HG03460 (cell line): ENCODE data around the gene TMEM218.
"Not testable (repeated sequence)": the region's sequence is repeated elsewhere in the genome, so short reads cannot be mapped to it uniquely, and the experiment has no call there.

Experiments
- ATAC-seq: cut with Tn5 transposase; IDR thresholded peaks from one replicate; pipeline ENCODE4 v1.9.1; 2021; ENCODE audit not compliant: unreplicated experiment

Gene TMEM218

GRCh38 chr11:125090816-125091215 lies 20.6 kb downstream of the TMEM218 start:
- ATAC-seq, result no peak

- ATAC-seq, result not testable (repeated sequence)
Measured at GRCh38 chr11:125090151-125090550, 21.3 kb downstream of the TMEM218 start.

- ATAC-seq, result not testable (repeated sequence)
Measured at GRCh38 chr11:125089481-125089880, 21.9 kb downstream of the TMEM218 start.

GRCh38 chr11:125088576-125089455 lies 22.6 kb downstream of the TMEM218 start:
- no peak for ATAC-seq

GRCh38 chr11:125088123-125088522 lies 23.3 kb downstream of the TMEM218 start:
- no peak for ATAC-seq

GRCh38 chr11:125086633-125087296 lies 24.7 kb downstream of the TMEM218 start:
- no peak for ATAC-seq

- ATAC-seq, result no peak
Measured at GRCh38 chr11:125085301-125086081, 25.9 kb downstream of the TMEM218 start.

GRCh38 chr11:125084761-125085231 lies 26.6 kb downstream of the TMEM218 start:
- no peak for ATAC-seq

- no peak for ATAC-seq
Measured at GRCh38 chr11:125084057-125084416, 27.4 kb downstream of the TMEM218 start.

- no peak for ATAC-seq
Measured at GRCh38 chr11:125083312-125084056, 27.9 kb downstream of the TMEM218 start.

- ATAC-seq, result no peak
Measured at GRCh38 chr11:125082611-125083311, 28.7 kb downstream of the TMEM218 start.

GRCh38 chr11:125082040-125082439 lies 29.4 kb downstream of the TMEM218 start:
- ATAC-seq, result no peak

- ATAC-seq, result no peak
Measured at GRCh38 chr11:125081098-125081798, 30.2 kb downstream of the TMEM218 start.

GRCh38 chr11:125080531-125080911 lies 30.9 kb downstream of the TMEM218 start:
- ATAC-seq, result no peak

- ATAC-seq, result no peak
Measured at GRCh38 chr11:125079878-125080530, 31.4 kb downstream of the TMEM218 start.

GRCh38 chr11:125079151-125079877 lies 32.1 kb downstream of the TMEM218 start:
- ATAC-seq, result no peak

GRCh38 chr11:125078516-125079140 lies 32.8 kb downstream of the TMEM218 start:
- no peak for ATAC-seq

GRCh38 chr11:125078016-125078415 lies 33.4 kb downstream of the TMEM218 start:
- no peak for ATAC-seq
